Mononuclear cell (primary cell): Measurements from ENCODE around the gene PBX4. TPM values are rescaled to one million over a fixed set of nuclear protein-coding genes. Genes with fewer than 3 reads are reported as not detected.

Experiments used
- H3K27me3 ChIP-seq: 2 replicates; pipeline ENCODE4 v1.6.0; 2011; ENCODE audit warnings: low read length, control low read depth; ENCODE audit not compliant: insufficient read depth
- H3K4me1 ChIP-seq: 2 replicates; pipeline ENCODE4 v1.5.1; 2011; ENCODE audit warnings: mild to moderate bottlenecking, low read length, control low read depth; ENCODE audit not compliant: insufficient read depth
- H3K4me3 ChIP-seq: 2 replicates; pipeline ENCODE4 v1.5.1; 2011; ENCODE audit warnings: mild to moderate bottlenecking, low read length, moderate library complexity
- H3K9me3 ChIP-seq: 2 replicates; pipeline ENCODE4 v1.5.1; 2011; ENCODE audit warnings: low read depth, mild to moderate bottlenecking, control low read depth, low read length
- total RNA-seq: library from RNA; depleted of rRNA; stranded (reverse); fragments of >200 nt; gene quantifications from one replicate; pipeline ENCODE4 v1.2.3, GENCODE V29; 2012

The PBX4 gene
- total RNA-seq, 1 donor, result 12.7 TPM

DNA sequence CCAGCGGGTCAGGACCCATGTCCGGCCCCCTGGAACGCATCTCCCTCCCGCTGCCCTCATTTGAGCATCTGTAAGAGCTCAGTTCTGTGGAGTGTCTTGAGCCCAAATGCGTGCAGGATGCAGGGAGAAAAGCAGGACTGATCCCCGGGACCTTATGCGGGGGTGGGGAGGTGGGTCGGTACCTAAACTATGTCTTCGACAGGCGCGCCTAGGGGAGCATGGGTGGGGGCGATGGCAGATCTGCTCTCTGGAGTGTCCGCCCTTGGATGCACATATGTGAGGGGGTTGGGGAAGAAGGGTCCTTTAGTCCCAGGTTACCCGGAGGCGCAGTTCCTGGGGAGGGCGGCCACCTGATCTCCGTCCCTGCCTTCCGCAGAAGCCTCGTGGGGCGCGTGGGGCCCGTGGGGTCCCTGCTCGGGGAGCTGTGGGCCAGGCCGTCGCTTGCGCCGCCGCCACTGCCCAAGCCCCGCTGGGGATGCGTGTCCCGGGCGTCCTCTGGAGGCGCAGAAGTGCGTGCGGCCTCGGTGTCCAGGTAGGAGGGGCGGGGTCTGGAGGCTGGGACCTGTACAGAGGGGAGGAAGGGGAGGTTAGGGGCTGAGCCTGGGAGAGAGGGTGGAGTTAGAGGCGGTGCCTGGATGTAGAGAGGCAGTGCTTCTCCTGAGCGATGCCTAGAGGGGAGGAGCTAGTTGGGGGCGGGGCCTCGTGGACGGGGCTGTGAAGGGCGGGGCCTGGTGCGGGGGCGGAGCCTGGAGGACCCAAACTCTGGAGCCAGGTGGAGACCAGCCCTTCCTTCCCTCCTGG lies 77.6 kb downstream of the PBX4 start:
- Histone ChIP-seq H3K9me3 (no peaks in the 10 kb centered on the region), H3K4me1 (peaks cover 31% of the 10 kb centered on the region), H3K4me3 (peak overlapping the region; percentile 6), H3K27me3 (peaks cover 16% of the 10 kb centered on the region)

DNA sequence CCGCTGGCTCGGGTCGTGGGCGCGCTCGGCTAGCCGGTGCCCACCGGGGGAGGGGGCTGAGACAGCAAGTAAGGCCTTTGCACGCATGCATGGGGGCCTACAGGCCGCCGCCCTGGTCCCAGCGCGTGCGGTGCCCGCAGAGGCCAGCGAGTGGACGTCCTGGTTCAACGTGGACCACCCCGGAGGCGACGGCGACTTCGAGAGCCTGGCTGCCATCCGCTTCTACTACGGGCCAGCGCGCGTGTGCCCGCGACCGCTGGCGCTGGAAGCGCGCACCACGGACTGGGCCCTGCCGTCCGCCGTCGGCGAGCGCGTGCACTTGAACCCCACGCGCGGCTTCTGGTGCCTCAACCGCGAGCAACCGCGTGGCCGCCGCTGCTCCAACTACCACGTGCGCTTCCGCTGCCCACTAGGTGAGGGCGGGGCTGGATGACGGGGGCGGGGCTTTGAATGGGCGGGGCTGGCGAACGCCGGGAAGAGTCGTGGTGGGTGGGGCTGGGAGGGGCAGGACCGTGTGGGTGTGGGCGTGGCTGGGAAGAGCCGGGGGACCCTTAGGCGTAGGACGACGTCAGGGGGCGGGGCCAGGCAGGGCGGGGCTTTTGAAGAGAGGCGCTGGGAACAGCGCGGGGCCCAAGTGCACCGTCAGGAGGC lies 78.3 kb downstream of the PBX4 start:
- H3K27me3 ChIP-seq, result peaks cover 16% of the 10 kb centered on the region
- no peak overlapping the region for H3K4me3 ChIP-seq
- H3K4me1 ChIP-seq, result peaks cover 31% of the 10 kb centered on the region

DNA sequence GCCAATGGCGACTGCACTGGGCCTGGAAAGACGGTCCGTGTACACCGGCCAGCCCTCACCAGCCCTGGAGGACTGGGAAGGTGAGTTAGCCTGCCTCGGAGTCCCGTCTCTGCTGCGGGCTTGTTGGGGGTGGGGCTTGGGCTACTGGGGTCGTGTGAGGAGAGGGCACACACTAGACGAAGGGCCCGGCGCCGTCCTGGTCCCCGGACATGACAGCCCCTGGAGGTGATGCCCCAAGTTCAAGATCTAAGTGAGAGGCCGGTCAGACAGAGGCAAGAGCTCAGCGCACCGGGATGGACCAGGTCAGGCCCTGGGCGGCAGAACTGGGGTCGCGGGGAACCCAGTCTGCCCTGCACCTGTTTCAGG lies 78.8 kb downstream of the PBX4 start:
- peaks cover 31% of the 10 kb centered on the region for H3K4me1 ChIP-seq
- H3K9me3 ChIP-seq, result no peaks in the 10 kb centered on the region
- peaks cover 16% of the 10 kb centered on the region for H3K27me3 ChIP-seq
- no peak overlapping the region for H3K4me3 ChIP-seq

More for the DNA sequence above, 78.3 kb downstream of the PBX4 start:
- H3K9me3 ChIP-seq, result no peaks in the 10 kb centered on the region

DNA sequence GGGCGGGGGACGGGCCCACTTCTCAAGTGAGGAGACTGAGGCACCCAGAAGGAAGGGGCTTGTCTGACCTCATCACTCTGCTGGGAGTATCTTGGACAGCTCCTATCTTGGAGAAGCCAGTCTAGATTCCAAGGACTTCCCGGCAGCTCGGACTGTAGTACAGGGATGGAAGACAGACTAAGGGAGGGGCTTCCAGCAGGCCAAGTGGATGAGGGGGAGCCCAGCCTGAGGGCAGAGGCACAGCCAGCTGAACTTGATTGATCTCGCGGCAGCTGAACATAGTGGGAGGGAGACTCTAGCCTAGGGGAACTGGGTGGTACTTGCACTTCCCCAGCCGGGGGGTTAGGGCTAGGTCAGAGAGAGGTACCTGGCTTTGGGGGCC lies 79.7 kb downstream of the PBX4 start:
- Histone ChIP-seq H3K9me3 (no peaks in the 10 kb centered on the region), H3K27me3 (peaks cover 16% of the 10 kb centered on the region), H3K4me1 (peaks cover 31% of the 10 kb centered on the region), H3K4me3 (no peak overlapping the region)

DNA sequence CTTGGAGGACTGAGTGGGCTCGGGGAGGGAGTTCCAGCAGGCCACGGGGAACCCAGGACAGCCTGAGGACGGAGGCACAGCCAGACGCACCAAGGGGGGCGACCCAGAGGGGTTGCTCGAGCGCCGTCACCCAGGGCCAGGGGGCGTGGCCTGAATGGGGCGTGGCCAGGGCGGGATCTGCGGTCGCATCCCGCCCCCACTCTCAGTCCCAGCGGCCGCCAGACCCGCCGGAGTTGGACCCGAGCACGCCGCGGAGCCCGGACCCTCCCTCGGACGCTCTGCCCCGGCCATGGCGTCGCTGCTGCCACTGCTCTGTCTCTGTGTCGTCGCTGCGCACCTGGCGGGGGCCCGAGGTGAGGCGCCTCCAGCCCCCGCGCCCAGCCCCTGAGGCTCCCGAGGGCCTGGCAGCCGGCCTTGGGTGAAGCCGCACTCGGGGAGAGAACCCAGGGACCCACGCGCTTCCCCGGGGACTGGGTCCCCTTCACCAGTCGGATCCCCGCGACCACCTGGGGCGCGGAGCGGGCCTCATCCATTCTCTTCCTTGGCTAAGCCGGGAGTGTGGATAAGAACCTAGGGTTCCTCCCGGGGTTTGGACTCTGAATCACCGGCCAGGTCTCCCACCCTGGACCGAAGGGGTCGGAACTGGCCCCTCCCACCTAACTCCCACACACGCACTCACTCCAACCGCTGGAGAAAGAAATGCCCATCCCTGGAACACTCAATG lies 80.3 kb downstream of the PBX4 start, which contains the start of gene CILP2:
TSS of gene CILP2 (plus strand) at position 205 of the 724 bp plus-strand sequence. CDS start at position 290, 85 bp downstream.
- peaks cover 31% of the 10 kb centered on the region for H3K4me1 ChIP-seq
- no peak within 1 kb of the TSS for H3K4me3 ChIP-seq
- H3K9me3 ChIP-seq, result no peaks in the 10 kb centered on the region
- H3K27me3 ChIP-seq, result peaks cover 16% of the 10 kb centered on the region

DNA sequence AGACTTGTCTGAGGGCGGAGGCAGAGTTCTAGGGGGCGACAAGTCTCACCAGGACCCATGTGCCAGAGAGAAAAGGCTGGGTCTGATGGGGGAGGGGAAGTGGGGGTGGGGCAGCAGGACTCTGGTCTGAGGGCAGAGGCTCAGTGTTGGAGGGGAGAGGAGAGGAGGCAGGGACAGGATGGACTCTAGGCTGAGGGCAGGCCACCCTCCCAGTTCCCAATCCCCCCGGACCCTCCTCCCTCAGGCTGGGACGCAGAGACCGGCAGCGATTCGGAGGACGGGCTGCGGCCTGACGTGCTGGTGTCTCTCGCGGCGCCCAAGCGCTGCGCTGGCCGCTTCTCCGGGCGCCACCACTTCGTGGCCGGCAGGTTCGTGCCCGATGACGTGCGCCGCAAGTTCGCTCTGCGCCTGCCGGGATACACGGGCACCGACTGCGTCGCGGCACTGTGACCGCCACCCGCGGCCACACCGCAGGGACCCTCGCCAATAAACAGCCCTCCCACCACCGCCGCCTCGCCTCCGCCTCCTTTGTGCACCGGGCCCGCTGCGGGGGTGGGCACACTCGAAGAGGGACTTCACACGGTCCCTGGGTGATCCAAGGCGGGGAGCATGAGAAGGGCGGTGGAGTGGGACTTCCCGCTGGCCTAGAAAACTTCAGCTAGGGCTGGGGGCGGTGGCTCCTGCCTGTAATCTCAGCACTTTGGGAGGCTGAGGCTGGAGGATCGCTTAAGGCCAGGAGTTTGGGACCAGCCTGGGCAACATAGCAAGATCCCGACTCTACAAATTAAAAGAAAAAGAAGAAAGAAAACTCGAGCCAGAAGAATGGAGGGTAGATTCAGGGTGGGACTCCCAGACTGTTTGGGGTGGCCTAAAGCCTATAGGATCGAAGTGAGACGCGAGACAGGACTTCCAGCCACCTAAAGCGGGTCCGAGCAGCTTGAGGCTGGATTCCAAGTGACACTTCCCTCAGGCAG lies 81.1 kb downstream of the PBX4 start:
- Histone ChIP-seq H3K4me1 (peaks cover 28% of the 10 kb centered on the region), H3K27me3 (peaks cover 16% of the 10 kb centered on the region), H3K4me3 (no peak overlapping the region), H3K9me3 (no peaks in the 10 kb centered on the region)

DNA sequence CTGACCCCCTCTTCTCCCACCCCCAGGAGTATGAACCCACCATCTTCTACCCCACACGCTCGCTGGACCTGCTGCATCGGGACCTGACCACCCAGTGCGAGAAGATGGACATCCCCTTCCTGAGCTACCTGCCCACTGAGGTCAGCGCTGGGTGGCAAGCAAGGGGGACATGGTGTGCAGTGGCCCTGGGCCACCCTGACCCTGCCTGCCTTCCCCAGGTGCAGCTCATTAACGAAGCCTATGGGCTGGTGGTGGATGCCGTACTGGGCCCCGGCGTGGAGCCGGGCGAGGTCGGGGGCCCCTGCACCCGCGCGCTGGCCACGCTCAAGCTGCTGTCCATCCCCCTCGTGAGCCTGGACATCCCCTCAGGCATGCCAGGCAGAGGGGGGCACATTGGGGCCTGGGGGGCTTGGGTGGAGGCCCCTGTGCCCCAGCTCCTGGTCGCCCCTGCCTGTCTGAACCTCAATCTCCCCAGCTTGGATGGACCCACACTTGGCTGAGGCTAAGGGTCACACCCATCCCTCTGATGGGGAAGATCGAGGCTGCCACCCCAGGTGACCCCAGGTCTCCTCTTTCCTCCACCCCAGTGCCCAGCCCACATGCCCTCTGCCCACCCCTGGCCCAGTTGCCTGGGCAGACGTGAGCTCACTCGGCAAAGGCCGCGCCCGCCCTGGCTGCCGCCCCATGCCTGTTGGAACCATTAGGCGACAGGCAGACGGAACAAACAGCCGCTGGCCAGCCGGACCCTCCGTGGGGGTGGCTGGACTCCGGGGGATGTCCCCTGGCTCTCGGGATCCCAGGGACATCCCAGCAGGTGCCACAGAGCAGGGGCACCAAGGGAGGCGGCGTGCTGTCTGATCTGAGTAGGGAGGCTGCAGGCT lies 82.9 kb downstream of the PBX4 start:
- Histone ChIP-seq H3K27me3 (peaks cover 16% of the 10 kb centered on the region), H3K4me3 (no peak overlapping the region), H3K4me1 (peaks cover 14% of the 10 kb centered on the region), H3K9me3 (no peaks in the 10 kb centered on the region)

DNA sequence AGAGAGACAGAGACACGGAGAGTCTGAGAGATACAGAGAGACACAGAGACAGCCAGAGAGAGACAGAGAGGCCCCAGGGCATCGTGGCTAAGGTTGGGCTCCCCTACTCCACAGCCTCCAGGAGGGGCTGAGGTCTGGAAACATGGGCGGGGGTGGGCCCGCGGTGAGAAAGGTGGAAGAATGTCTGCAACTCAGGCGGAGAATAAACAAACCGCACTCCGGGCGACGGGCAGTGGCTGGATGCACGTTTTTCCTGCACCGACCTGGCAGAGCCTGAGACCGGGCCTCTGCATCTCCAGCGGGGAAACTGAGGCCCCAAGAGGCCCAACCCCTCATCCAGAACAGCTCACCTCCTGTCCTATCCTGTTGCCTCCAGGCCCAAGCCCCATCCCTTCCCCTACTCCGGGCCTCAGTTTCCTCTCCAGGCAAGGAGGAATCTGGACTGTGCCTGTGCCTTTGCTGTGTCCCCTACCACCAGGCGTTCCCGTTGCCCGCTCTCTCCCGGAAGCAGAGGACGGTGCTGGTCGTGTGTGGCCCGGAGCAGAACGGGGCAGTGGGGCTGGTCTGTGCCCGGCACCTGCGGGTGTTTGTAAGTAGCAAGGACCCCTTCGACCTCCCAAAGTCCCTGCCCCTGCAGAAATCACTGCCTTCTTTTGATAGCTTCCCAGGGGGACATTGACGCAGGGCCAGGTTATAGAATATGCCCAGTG lies 83.8 kb downstream of the PBX4 start:
- Histone ChIP-seq H3K27me3 (peaks cover 12% of the 10 kb centered on the region), H3K9me3 (no peaks in the 10 kb centered on the region), H3K4me3 (no peak overlapping the region), H3K4me1 (peaks cover 14% of the 10 kb centered on the region)

DNA sequence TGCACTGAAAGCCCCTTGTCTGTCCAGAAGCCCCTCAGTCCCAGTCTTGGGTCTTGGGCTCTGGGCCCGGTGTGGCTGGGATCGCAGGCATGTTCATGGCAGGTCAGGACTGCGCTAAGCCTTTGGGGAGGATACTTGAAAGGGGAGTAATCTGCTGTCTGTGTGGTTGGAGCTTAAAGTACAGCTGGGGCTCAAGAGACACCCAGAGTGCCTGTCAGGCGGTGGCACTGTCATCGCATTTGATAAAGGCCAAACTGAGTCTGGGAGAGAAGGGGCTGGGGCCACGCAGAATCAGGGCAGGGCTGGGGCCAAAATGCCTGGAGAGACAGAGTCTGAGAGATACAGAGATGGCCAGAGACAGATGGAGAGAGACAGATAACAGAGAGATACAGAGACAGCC lies 84.6 kb downstream of the PBX4 start:
- peaks cover 8% of the 10 kb centered on the region for H3K27me3 ChIP-seq
- H3K4me1 ChIP-seq, result peaks cover 14% of the 10 kb centered on the region
- no peaks in the 10 kb centered on the region for H3K9me3 ChIP-seq
- no peak overlapping the region for H3K4me3 ChIP-seq

DNA sequence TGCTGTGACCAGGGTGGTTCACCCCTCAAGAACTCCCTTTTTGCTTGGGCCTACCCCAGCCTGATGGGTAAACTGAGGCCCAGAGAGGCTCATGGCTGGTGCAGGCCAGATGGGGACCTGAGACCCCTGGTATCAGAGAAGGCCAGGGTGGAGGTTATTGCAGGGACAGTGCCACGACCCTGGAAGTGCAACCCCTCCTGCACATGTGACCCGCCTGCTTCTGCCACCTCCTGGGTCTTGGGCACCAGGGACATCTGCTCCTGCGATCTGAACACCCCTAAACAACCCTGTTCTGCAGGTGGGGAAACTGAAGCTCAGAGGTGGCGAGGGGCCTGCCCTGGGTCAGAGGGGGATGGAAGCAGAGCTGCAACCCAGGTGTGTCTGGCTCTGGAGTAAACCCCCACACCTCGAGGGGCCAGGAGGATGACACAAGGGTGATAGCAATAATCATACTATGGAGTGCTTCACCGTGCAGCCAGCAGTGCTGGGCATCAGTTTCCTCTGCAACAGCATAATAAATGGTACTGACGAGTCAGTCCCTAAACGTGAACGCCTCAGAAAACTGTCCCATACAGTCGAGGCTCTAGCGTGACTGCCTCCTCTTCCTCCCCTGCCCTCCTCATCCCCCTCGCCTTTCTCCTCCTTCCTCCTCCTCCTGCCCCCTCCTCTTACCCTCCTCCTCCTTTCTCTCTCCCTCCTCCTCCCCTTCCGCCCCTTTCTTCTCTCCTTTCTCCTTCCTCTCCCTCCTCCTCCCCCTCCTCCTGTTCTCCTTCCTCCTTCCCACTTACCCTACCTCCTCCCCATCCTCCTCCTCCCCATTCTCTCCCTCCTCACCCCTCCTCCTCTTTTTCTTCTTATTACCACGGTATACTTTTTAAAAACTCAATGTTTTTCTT lies 85.4 kb downstream of the PBX4 start:
- peaks cover 9% of the 10 kb centered on the region for H3K4me1 ChIP-seq
- H3K4me3 ChIP-seq, result no peak overlapping the region
- peaks cover under 1% of the 10 kb centered on the region for H3K27me3 ChIP-seq
- no peaks in the 10 kb centered on the region for H3K9me3 ChIP-seq

DNA sequence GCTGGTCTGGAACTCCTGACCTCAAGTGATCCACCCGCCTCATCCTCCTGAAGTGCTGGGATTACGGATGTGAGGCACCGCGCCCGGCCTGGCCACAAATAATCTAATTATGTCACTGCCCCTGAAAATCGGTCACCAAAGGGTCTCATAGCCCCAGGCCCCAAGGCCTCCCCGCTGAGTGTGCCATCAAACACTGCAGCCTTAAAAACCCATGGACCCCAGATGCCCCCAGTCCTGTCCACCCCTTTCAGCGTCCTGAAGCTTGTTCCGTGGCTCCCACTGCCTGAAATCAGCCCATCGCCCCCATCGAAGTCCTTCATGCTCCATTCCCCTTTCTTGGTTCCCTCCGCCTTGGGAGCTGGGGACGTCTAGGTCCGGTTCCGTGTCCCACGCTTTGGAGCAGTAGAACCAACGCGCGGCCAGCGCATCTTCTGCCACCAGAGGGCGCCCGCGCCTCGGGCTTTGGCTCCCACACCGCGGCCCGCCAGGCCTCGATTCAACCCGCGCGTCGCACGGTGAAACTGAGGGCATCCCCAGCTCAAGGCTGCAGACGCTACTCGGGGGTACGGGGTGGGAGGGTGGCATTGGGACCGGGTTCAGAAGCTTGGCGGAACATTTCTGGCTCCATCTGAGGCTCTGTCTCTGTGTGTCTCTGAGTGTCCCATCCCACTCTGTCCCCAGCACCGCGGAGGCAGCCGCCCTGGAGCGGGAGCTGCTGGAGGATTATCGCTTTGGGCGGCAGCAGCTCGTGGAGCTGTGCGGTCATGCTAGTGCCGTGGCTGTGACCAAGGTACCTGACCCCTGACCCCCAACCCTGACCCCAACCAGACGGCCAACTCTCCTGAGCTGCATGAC lies 86.3 kb downstream of the PBX4 start:
- Histone ChIP-seq H3K27me3 (no peaks in the 10 kb centered on the region), H3K9me3 (no peaks in the 10 kb centered on the region), H3K4me3 (no peak overlapping the region)

DNA sequence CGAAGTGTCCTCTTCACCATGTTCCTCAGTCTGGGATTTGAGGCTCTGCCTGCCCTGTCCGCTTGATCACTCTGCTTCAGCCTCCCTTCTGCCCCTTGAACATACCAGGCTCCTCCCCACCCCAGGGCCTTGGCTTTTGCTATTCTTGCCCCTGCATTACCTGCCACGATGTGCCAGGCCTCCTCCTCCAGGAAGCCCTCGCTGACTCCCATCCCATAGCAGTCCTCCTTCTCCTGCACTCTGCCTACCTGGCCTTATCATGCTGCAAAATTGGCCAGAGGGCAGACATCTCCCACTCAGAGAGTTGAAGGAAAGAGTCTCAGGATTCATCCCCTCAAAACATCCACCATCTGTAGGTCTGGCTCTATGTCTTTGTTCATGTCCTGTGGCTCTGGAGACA lies 87.6 kb downstream of the PBX4 start:
- Histone ChIP-seq H3K4me3 (no peak overlapping the region), H3K27me3 (no peaks in the 10 kb centered on the region), H3K9me3 (no peaks in the 10 kb centered on the region), H3K4me1 (peaks cover 6% of the 10 kb centered on the region)

More for the DNA sequence above, 86.3 kb downstream of the PBX4 start:
- H3K4me1 ChIP-seq, result peaks cover 6% of the 10 kb centered on the region
